Panc1 (cell line): ENCODE results near the gene RAD51AP1.

Source experiments
- POLR2AphosphoS5 ChIP-seq: IDR thresholded peaks from 2 replicates; pipeline ENCODE4 v1.6.1; 2012; ENCODE audit warnings: mild to moderate bottlenecking, low read depth, low read length, moderate library complexity
- SIN3A ChIP-seq: IDR thresholded peaks from 2 replicates; pipeline ENCODE4 v1.6.1; 2012; ENCODE audit warnings: low read depth, mild to moderate bottlenecking, low read length, moderate library complexity, borderline replicate concordance; ENCODE audit not compliant: insufficient read depth
- TCF7L2 ChIP-seq: IDR thresholded peaks from 2 replicates; pipeline ENCODE4 v1.6.1; 2011; ENCODE audit warnings: mild to moderate bottlenecking, low read depth, low read length, inconsistent platforms
- TF ChIP-seq, protein P1 (sequence below): fragments of 450-650 bp; IDR thresholded peaks from 2 replicates; pipeline ENCODE4 v1.5.1; 2017; ENCODE audit warnings: mild to moderate bottlenecking
- TF ChIP-seq, protein P2 (sequence below), 2 experiments: IDR thresholded peaks; 2 replicates each; pipeline ENCODE4 v1.6.1; 2011 to 2012; ENCODE audit warnings: low read depth in 2 of 2, control low read depth in 1 of 2, low read length in 1 of 2, mild to moderate bottlenecking in 1 of 2, moderate library complexity in 1 of 2; ENCODE audit not compliant: insufficient read depth in 1 of 2

DNA sequence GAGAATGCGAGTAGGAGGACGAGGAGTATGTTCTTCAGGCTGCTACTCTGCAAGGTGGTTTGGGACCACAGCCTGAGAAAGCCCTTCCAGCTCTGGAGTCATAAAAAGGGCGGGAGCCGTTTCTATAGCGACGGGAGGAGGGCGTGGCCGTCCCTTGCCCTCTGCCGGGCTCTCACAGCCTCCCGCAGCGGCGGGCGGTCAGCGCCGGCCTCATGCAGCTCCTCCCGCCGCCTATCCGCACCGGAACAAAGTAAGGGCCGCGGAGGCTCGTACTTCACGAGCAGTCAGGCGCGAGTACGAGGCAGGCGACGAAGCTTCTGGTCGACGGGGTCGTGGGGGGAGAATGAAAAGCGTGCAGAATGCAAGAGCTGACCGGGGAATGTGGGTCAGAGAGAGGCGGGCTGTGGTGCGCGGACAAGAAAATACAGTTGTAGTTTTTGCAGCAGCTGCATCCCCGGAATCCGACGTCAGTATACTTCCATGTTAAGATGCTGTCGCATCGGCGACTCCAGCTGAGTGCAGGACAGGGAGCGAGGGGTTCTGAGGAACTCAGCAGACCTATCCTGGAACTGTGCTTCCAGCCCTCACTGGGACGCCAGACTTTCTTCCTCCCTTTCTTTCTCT lies 23.5 kb downstream of the RAD51AP1 start, which contains the start of gene DYRK4:
- no peak for TF ChIP-seq SIN3A
- TF ChIP-seq, protein P1, sequence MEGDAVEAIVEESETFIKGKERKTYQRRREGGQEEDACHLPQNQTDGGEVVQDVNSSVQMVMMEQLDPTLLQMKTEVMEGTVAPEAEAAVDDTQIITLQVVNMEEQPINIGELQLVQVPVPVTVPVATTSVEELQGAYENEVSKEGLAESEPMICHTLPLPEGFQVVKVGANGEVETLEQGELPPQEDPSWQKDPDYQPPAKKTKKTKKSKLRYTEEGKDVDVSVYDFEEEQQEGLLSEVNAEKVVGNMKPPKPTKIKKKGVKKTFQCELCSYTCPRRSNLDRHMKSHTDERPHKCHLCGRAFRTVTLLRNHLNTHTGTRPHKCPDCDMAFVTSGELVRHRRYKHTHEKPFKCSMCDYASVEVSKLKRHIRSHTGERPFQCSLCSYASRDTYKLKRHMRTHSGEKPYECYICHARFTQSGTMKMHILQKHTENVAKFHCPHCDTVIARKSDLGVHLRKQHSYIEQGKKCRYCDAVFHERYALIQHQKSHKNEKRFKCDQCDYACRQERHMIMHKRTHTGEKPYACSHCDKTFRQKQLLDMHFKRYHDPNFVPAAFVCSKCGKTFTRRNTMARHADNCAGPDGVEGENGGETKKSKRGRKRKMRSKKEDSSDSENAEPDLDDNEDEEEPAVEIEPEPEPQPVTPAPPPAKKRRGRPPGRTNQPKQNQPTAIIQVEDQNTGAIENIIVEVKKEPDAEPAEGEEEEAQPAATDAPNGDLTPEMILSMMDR, result no peak
- no peak for TF ChIP-seq POLR2AphosphoS5
- TF ChIP-seq TCF7L2, result no peak
- TF ChIP-seq, protein P2, sequence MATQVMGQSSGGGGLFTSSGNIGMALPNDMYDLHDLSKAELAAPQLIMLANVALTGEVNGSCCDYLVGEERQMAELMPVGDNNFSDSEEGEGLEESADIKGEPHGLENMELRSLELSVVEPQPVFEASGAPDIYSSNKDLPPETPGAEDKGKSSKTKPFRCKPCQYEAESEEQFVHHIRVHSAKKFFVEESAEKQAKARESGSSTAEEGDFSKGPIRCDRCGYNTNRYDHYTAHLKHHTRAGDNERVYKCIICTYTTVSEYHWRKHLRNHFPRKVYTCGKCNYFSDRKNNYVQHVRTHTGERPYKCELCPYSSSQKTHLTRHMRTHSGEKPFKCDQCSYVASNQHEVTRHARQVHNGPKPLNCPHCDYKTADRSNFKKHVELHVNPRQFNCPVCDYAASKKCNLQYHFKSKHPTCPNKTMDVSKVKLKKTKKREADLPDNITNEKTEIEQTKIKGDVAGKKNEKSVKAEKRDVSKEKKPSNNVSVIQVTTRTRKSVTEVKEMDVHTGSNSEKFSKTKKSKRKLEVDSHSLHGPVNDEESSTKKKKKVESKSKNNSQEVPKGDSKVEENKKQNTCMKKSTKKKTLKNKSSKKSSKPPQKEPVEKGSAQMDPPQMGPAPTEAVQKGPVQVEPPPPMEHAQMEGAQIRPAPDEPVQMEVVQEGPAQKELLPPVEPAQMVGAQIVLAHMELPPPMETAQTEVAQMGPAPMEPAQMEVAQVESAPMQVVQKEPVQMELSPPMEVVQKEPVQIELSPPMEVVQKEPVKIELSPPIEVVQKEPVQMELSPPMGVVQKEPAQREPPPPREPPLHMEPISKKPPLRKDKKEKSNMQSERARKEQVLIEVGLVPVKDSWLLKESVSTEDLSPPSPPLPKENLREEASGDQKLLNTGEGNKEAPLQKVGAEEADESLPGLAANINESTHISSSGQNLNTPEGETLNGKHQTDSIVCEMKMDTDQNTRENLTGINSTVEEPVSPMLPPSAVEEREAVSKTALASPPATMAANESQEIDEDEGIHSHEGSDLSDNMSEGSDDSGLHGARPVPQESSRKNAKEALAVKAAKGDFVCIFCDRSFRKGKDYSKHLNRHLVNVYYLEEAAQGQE (IDR thresholded peaks at IDR 0.05; ENCODE audit: insufficient read depth in 1 of 2, low read depth in 2 of 2, low read length in 1 of 2), result no peak
